Measurements from ENCODE around the gene KLHDC1.

DNA sequence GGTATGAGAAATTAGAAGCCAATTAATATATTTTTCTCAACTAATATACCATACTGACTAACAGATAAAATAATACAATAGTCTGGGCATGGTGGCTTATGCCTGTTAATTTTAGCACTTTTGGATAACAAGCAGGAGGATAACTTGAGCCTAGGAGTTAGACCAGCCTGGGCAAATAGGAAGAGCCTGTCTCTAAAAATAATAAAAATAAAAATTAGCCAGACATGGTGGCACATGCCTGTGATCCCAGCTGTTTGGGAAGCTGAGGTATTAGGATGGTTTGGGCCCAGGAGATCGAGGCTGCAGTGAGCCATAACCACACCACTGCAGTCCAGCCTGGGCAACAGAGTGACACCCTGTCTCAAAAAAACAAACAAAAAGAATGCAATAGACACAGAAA lies 99.7 kb downstream of the KLHDC1 start:
- TF ChIP-seq, protein P1, sequence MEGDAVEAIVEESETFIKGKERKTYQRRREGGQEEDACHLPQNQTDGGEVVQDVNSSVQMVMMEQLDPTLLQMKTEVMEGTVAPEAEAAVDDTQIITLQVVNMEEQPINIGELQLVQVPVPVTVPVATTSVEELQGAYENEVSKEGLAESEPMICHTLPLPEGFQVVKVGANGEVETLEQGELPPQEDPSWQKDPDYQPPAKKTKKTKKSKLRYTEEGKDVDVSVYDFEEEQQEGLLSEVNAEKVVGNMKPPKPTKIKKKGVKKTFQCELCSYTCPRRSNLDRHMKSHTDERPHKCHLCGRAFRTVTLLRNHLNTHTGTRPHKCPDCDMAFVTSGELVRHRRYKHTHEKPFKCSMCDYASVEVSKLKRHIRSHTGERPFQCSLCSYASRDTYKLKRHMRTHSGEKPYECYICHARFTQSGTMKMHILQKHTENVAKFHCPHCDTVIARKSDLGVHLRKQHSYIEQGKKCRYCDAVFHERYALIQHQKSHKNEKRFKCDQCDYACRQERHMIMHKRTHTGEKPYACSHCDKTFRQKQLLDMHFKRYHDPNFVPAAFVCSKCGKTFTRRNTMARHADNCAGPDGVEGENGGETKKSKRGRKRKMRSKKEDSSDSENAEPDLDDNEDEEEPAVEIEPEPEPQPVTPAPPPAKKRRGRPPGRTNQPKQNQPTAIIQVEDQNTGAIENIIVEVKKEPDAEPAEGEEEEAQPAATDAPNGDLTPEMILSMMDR (IDR thresholded peaks at IDR 0.05), result no peak
- TF ChIP-seq, protein P2, sequence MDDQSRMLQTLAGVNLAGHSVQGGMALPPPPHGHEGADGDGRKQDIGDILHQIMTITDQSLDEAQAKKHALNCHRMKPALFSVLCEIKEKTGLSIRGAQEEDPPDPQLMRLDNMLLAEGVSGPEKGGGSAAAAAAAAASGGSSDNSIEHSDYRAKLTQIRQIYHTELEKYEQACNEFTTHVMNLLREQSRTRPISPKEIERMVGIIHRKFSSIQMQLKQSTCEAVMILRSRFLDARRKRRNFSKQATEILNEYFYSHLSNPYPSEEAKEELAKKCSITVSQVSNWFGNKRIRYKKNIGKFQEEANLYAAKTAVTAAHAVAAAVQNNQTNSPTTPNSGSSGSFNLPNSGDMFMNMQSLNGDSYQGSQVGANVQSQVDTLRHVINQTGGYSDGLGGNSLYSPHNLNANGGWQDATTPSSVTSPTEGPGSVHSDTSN (IDR thresholded peaks at IDR 0.05), result no peak

All from SK-N-SH (cell line).